Dermis blood vessel endothelial cell (primary cell): ENCODE data around the gene EPYC. TPM values are rescaled to one million over a fixed set of nuclear protein-coding genes. Genes with fewer than 3 reads are reported as not detected.

Source experiments
- DNase-seq: peaks from one replicate; pipeline ENCODE4 v3.0.0; 2010
- total RNA-seq: library from RNA; depleted of rRNA; stranded (reverse); fragments of >200 nt; gene quantifications from 2 replicates; pipeline ENCODE4 v1.2.3, GENCODE V29; 2014

EPYC gene
- total RNA-seq, 1 donor from 2014 or later: not detected

DNA sequence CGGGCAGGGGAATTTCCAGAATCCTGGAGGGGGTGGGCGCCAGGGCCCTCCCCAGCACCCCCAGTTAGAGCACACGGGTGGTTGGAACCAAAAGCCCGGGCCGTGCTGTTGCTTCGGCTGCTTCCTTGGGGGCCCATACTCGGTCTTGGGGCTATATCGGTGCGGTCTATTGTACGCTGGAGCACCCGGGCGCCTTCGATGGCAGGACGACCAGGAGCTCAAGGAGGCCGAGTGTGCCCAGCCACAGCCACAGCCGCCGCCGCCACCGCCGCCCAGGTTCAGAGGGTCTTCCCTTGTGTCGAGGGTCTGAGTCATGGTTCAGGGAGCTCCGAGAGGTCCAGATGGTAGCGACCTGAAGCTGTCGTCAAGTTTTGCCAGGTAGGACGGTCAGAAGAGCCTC is 50.3 kb downstream of the EPYC start:
- no peak for DNase-seq

- no peak for DNase-seq
Observed at GRCh38 chr12:90953956-90954421, 50.8 kb downstream of the EPYC start.

DNA sequence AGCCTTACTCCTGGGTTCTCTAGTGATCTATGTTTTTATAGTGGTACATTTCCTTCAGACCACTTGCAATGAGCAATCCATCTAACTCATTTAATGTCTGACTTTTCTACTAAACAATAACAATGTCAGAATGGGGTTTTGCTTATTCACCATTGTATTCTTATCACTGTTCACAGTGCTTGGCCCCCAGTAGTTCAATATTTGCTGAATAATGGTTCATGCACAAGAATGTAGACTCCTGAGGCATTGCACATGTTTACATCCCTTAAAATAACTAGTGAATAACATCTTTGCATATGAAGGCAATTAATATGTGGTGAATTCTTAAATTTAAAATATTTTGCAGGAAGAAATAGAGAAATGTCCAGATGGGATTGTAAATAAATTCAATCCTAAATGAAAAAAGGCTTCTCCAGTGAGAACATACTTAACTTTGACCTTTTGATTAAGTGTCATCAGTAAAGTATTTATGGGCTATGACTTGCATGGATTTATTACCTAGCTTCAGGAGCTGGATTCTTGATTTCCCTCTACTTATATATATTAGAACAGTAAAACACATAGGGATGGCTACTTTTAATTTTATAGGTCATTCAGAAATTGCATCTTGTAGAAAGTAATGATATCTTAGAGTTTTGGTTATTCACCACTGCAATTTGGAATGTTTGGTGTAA is 53.2 kb downstream of the EPYC start:
- DNase-seq: no peak

GRCh38 chr12:90947869-90948268 is 56.9 kb downstream of the EPYC start:
- DNase-seq: no peak

DNA sequence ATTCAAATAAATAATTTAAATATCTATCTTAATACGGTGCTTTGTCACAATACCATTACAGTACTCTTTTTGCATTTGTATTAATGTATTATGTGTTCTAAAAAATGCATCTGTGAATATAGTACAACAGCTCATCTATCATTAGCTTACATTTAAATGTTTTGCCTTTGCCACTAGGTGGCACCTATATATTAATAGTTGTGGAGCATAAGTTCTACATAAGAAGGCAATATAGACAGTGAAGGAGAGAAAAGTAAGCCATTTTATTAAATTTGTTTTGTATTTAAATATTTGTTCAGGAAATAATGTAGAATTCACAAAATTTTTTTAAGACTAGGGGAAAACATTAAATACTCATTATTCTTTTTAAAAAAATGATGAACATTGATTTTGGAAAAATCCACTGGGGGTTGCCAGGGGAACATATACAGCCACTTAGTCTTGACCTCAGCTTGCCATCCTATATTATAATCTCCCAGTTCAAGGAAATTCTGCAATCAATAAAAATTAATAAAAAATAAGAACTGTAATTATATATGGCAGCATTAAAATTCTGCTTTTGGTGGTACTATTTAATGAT is 59.6 kb downstream of the EPYC start:
- DNase-seq: peak; percentile 48

- no peak for DNase-seq
Observed at GRCh38 chr12:90943255-90943654, 61.5 kb downstream of the EPYC start.

DNA sequence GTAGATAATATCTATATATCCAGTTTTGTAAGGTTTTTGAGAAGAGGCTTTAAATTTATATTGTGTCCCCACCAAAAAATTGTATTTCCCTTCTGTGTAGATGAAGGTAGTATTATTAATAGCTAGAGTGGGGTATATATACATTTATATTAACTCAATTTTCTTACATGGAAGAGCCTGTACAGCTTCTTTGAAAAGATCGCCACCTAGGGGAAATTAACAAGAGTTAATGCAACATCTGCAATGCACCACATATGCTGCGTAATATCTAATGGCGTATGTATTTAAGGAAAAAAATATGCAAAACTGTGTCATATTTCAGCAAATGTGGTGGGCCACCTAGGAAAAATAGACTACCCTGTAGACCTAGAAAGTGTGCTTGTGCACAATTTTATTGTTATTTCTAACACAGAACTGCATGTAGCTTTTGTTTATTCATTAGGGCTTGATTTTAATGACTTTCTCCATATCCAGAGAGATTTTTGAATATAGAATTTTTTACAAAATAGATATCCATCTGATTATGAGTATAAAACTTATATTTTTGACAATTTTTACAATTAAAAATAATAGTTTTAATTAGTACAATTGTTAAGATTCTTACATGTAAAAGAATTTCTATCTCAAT is 63.8 kb downstream of the EPYC start:
- peak; percentile 80 for DNase-seq

DNA sequence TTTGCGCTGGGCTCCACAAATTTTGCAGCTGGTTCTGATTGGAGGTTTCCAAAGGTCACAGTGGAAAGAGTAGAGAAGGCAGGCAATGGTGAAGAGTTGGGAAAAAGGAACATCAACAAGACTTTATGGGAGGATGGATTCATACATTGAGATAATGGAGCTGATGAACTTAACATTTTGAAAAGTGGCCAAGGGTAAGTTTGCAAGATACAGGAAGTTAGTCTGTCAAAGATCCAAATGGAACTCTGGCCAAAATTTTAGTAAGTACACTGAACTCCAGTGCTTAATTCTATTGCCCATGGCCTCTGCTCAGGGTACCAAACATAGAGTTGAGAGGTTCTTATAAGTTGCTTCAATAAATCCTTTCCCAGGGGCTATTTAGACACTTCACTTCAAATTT is 65.4 kb downstream of the EPYC start:
- DNase-seq: no peak

- DNase-seq: peak; percentile 76
Observed at GRCh38 chr12:90938451-90938850, 66.3 kb downstream of the EPYC start.

DNA sequence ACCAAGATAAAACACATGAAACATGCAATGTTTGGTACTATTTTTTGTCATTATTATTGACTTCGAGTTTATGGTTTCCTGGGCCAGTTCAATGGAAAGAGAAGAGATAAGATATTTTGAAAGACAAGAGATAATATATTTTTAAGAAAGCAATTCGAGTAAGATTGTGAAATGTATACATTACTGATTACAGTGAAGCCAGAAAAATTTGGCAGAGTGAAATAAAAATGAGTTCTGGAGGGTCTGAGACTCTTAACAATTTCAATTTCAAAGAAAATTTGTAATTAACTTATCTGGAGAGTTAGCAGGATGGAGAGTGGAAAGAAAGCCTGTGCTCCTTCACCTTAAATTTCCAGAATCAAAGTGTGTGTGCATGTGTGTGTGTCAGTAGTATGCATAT is 67.1 kb downstream of the EPYC start:
- no peak for DNase-seq

GRCh38 chr12:90936230-90937005 is 68.4 kb downstream of the EPYC start:
- DNase-seq: no peak

DNA sequence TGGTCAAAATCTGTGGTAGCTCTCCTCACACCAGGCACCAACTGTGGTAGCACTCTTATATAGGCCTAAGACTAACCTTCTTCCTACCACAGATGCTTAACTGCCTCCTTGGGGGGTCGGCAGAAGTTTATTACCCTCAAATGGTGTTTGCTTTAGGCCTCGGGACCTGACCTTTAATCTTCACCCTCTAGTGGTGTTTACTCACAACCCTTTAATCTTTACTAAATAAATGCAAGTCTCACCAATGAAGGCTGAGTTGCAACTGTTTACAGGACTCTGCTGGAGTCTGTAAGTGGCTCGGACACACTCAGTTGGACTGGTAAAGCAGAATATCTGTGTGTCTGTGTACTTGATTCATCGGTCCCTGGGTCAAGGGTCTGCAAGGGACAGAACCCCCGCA is 79.2 kb downstream of the EPYC start:
- no peak for DNase-seq

- DNase-seq: no peak
Observed at GRCh38 chr12:90924406-90924805, 80.4 kb downstream of the EPYC start.

DNA sequence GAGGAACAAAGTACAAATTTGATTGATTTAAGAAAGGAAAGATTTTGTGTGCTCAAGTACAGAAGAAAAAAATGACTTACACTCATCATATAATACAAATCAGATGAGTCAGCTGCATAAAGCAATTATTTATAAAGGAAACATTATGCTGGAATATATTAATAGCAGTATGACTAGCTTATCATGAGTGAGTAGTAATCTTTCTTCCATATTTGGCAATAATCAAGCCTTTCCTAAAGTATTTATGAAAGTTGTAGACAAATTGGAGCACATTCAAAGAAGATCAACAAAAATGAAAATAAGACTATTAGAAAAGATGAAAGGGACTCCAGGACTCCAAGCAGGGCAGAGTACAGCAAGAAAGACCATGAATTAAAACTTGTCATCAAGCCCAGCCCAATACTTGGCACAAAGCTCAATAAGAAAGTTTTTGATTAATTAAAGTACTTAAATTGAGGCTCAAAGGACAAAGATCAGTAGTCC is 82.6 kb downstream of the EPYC start:
- peak; percentile 58 for DNase-seq

- DNase-seq: no peak
Observed at GRCh38 chr12:90921536-90921935, 83.2 kb downstream of the EPYC start.

- no peak for DNase-seq
Observed at GRCh38 chr12:90920222-90920621, 84.5 kb downstream of the EPYC start.

GRCh38 chr12:90917431-90917830 is 87.3 kb downstream of the EPYC start:
- no peak for DNase-seq

DNA sequence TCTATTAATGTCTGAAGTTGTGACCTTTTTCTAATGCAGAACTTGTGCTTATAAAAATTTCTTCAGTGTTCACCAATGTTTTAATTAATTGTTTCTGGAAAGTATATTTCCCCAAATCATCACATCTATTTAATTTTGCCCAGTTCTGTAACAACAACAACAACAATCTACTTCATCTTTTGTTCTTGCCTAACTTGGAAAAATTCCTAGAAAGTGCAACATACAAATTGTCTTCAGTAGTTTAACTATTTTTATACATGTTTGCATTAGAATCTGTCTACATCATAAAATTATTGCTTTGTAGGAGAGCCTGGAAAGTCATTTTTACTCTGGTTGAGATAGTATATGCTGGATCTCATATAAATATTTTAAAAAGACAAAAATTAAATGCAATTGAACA is 88.3 kb downstream of the EPYC start:
- no peak for DNase-seq

GRCh38 chr12:90915353-90915752 is 89.4 kb downstream of the EPYC start:
- no peak for DNase-seq
